HG03175 (cell line): ENCODE data around the gene PTPRB.

Source experiments
- ATAC-seq: cut with Tn5 transposase; IDR thresholded peaks from one replicate; pipeline ENCODE4 v1.9.1; 2021; ENCODE audit warnings: mild to moderate bottlenecking, moderate library complexity; ENCODE audit not compliant: unreplicated experiment

Gene PTPRB

DNA sequence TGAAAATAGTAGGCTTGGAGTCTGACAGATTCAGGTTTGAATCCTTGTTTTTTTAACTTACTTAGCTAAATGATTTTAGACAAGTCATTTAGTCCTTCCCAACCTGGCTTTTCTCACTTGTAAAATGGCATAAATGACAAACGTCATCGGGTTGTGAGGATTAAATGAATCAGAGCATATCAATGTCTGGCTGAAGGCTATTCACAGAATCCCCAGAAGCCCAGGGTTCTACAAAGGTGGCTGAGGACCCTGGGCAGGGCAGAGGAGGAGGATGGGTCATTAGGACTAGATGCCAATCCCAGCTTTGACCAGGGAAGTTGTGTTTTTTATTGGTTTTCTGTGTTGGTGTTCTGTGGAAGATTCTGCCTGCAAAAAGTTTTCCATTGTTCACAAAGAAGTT lies 7.6 kb upstream of the PTPRB start:
- ATAC-seq, result no peak

DNA sequence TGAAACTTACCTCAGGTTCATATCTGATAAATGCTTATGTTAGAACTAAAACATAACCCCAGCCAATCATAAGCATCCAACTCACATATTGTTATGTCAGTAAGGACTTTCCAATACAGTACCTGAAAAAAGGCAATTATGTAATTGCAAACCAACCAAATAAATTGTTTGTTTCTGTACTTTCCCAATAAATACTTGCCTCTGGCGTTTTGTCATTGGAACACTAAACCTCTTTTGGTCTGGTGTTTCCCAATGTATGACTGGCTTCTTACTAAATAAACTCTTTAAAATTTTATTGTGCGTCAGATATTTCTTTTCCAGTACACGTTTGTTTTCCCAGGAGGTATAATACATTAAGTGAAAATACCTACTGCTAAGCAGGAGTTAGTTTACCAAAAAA lies 6.7 kb upstream of the PTPRB start:
- no peak for ATAC-seq

GRCh38 chr12:70641691-70642090 lies 4.5 kb upstream of the PTPRB start:
- no peak for ATAC-seq

- no peak for ATAC-seq
Measured at GRCh38 chr12:70640901-70641300, 3.7 kb upstream of the PTPRB start.

GRCh38 chr12:70639535-70639934 lies 2.3 kb upstream of the PTPRB start:
- ATAC-seq, result no peak

DNA sequence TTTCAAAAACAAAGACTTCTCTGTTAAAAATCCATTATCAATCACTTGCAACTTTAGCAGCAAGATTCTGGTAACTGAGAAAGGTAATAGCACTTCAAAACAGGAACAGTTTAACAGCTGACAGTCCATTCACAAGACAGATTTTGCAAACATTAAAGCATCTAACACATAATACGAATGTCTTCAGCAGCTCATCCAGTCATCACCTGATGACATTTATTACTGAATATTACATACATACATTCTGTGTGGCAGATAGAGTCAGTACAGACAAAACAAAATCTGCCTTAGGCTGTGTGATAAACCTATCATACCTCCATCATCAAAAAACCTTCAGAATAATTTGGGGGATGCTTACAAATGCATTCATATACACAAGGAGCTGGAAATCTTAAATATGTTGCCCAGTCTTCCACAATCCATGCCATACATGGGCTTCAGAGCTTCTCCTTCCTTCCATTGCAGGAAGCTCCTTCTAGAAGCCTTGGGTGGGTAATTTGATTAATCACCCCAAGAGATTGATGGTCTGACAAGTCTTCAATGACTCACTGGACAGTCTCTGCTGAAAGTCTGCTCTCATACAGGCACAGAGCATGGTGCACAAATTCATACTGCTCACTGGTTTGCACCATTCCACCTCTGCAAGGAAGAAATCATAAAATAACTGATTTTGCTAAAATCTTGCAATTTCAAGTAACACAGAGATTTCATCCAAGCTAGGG lies 1.6 kb upstream of the PTPRB start:
- no peak for ATAC-seq

- ATAC-seq, result no peak
Measured at GRCh38 chr12:70635755-70636154, 1.5 kb downstream of the PTPRB start.

DNA sequence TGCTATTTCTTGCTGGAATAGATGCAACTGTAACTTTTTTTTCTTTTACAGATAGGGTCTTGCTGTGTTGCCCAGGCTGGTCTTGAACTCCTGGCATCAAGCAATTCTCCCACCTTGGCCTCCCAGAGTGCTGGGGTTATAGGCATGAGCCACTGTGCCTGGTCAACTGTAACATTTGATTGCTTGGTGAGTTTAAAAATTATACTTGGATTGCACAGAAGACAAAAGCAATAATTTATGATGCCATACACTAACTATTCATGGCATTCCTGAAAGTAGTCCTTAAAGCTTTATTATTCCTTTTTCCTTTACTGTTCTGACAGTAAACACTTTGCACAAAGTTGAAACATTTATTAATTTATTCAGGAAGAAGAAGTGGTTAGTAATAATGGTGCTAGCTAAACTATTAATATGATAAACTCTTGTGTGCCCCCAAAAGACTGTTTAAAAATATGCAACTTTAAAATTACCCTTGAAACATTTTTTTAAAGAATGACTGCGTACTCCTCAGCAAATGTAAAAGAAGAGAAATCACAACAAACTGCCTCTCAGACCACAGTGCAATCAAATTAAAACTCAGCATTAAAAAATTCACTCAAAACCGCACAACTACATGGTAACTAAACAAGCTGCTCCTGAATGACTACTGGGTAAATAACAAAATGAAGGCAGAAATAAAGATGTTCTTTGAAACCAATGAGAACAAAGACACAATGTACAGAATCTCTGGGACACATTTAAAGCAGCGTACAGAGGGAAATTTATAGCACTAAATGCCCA lies 8.3 kb downstream of the PTPRB start:
- ATAC-seq, result no peak

- ATAC-seq, result no peak
Measured at GRCh38 chr12:70627677-70628076, 9.6 kb downstream of the PTPRB start.

- ATAC-seq, result no peak
Measured at GRCh38 chr12:70626180-70626579, 11.0 kb downstream of the PTPRB start.

GRCh38 chr12:70619471-70620152 lies 17.6 kb downstream of the PTPRB start:
- ATAC-seq, result no peak

DNA sequence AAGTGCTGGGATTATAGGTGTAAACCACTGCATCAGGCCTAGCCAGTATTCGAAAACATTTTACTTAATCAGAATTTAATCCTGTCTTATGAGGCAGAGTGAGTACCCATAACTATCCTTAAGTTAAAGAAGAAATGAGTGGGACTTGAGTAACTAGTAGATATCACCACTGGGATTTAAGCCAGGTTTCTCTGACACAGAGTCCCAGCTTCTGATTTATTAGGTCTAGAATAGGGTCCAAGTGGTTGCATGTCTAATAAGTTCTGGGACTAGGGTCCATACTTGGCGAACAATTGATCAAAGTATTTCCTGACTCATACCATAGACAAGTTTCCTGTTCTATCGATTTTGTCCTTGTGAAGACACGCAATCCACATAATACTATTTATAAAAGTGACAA lies 18.9 kb downstream of the PTPRB start:
- ATAC-seq, result no peak

DNA sequence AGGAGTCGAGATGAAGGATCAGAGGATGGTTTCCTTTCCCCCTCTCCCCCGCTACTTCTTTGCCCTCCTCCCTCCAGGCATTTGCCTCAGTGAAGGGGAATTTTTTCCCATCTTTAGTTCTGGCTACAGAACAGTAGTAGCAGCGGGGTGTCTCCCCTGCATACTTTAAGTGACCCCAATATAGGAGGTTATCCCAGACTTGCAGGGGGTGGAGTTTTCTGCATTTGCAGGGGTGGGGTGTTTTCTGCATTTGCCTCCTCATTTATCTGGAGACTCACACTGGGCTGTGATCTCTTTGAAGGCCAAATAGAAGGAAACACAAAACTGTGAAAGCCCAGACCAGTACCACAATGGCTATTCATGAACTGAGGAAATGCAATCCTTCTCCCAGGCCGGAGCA lies 19.8 kb downstream of the PTPRB start:
- ATAC-seq, result no peak

GRCh38 chr12:70615174-70615866 lies 21.9 kb downstream of the PTPRB start:
- ATAC-seq, result no peak

- ATAC-seq, result peak; percentile 56
Measured at GRCh38 chr12:70609739-70610491, 27.3 kb downstream of the PTPRB start.

- no peak for ATAC-seq
Measured at GRCh38 chr12:70609203-70609602, 28.0 kb downstream of the PTPRB start.

DNA sequence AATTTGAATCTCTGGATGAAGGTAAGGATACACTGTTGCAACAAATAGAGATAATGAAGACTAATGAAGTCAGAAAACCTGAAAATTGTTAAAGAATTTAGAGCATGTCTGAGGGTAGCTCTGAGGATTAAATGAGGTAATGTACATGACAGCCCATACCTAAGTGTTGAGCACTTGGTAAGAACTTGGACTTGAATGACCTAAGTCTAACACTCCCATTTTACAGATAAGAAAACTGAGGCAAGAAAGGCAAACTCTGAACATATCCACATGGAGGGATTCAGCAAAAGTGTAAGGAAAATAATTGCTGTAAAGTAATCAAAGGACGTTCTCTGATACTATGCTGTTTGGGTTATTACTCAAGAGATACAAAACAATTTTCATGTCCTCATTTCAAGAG lies 29.0 kb downstream of the PTPRB start:
- ATAC-seq, result no peak

DNA sequence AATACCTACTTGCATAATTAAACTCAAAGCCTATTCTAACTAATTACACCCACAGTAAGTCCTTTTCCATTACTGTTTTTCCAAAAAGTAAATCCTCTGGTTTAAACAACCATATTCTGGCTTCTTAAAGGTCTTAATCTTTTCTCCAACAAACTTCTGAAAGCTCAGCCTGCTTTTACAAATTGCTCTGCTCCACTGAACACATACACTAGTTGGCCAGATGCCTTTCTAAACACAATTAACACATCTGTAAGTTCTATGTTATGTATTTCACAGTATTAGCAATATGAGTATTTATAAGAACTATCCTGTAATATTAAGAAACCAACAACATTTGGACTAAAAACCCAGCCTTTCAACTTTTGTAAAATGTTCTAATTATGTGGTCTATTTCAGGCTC lies 30.1 kb downstream of the PTPRB start:
- no peak for ATAC-seq

DNA sequence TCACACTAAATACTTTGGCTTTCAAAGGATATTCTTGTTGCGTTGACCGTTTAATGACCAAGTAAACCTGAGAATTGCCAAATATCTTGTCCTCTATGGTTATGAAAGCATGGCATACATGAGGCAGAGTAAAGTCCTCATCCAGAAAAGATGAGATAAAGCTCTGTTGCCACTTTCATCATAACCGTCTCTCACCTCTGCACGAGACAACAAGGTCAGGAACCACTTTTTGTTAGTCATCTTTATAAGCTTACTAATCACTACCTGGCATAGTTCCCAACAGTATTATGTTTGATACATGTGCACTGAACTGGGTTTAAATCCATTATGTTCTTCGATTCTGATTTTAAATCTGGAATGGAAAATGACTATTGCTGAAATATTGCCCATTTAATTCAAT lies 31.3 kb downstream of the PTPRB start:
- ATAC-seq, result no peak

DNA sequence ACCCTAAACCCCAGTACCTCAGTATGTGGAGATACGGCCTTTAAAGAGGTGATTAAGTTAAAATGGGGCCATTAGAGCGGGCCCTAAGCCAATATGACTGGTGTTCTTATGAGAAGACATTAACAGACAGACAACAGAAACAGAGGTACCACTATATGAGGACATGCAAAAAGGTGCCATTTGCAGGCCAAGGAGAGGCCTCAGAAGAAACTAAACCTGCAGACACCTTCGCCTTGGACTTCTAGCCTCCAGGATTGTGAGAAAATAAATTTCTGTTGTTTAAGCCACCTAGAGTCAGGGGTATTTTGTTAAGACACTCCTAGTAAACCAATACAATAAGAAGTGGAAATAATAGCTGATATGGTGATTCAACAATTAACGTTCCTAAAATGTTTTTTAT lies 32.6 kb downstream of the PTPRB start:
- no peak for ATAC-seq

DNA sequence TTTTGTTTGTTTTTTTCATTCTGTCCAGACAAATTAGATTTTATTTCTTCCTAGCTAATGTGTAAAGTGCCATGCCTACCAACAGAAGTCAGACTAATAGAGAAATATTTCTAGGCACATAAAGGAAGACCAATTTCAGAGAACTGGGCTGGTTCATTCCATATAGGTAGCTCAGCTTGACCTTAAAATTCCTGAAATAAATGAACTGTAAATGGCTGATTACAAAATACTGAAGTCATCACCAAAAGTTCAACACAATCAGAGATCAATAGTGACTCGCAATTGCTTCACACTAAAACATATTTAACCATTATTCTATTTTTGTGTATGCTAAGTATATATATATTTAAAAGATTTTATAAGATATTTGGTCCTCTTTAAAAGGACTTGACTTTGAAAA lies 34.2 kb downstream of the PTPRB start:
- no peak for ATAC-seq
